Ectodermal cell (in vitro differentiated cells): ENCODE measurements around the gene FBXL19. TPM values are rescaled to one million over a fixed set of nuclear protein-coding genes. Genes with fewer than 3 reads are reported as not detected.

ENCODE experiments used
- H3K27ac ChIP-seq: 2 replicates; pipeline ENCODE4 v1.7.0; 2013; ENCODE audit warnings: mild to moderate bottlenecking, low read depth, low read length; ENCODE audit not compliant: insufficient read depth, poor library complexity, severe bottlenecking
- H3K27me3 ChIP-seq: 2 replicates; pipeline ENCODE4 v1.7.0; 2013; ENCODE audit warnings: mild to moderate bottlenecking, low read length; ENCODE audit not compliant: insufficient read depth, control insufficient read depth, poor library complexity, severe bottlenecking
- H3K36me3 ChIP-seq: one replicate; pipeline ENCODE4 v1.7.0; 2013; ENCODE audit warnings: low read length; ENCODE audit not compliant: control insufficient read depth, insufficient read depth
- H3K4me1 ChIP-seq: one replicate; pipeline ENCODE4 v1.7.0; 2013; ENCODE audit warnings: low read length; ENCODE audit not compliant: control insufficient read depth, insufficient read depth
- H3K4me3 ChIP-seq: 2 replicates; pipeline ENCODE4 v1.7.0; 2013; ENCODE audit warnings: low read depth, low read length, control low read depth; ENCODE audit not compliant: insufficient read depth
- H3K9me3 ChIP-seq: 2 replicates; pipeline ENCODE4 v1.7.0; 2013; ENCODE audit warnings: mild to moderate bottlenecking, low read length, moderate library complexity; ENCODE audit not compliant: control insufficient read depth
- WGBS, 2 experiments: methylation state at CpG; one replicate each; pipeline ENCODE4 v1.1.7; 2013; ENCODE audit warnings: missing lambda C conversion rate in 2 of 2; 5-methylcytosine and 5-hydroxymethylcytosine counted together
- polyA plus RNA-seq, 4 experiments: library from polyadenylated mRNA; stranded (reverse); fragments of 50-300 nt; gene quantifications; one replicate each; pipeline ENCODE4 v1.2.3, GENCODE V29; 2013

FBXL19 gene
- polyA plus RNA-seq (2013, experiment 1 of 4) = 80.8 TPM
- polyA plus RNA-seq (2013, experiment 2 of 4) = 83.7 TPM
- 56.7 TPM for polyA plus RNA-seq (2013, experiment 3 of 4)
- polyA plus RNA-seq (2013, experiment 4 of 4) = 60.5 TPM

DNA sequence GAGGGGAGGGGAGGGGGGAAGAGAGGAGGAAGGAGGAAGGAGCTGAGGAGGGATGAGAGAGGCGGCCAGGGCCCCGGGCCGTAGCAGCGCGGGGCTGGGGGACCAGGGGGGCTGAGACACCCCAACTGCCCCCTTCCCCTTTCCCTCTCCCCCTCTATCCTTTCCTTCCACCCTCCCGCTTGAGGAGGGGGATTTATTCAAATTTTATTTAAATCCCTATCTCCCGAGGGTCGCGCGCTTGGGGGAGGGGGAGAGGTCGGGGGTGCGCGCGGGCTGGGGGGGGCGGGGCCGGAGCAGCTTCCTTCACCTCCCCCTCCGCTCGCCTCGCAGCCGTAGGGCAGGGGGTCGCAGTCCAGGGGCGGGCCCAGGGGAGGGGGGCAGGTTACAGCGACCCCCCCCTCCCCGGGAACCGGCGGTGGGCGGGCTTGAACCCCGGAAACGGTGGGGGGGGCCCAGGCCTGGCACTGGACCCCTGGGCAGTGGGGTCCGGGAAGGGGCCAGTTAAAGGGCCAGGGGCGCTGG is at the start of gene FBXL19:
TSS of gene FBXL19 (plus strand) at position 19 of the 522 bp plus-strand sequence. CDS start 2,183 bp downstream, outside the sequence.
- WGBS, 2 experiments = 0% methylated on average over 15 to 24 of the region's 31 CpGs
- Histone ChIP-seq H3K27me3 (no peaks in the 10 kb centered on the region), H3K27ac (peak within 1 kb of the TSS; percentile 99), H3K4me1 (peaks cover 10% of the 10 kb centered on the region), H3K9me3 (no peaks in the 10 kb centered on the region), H3K4me3 (peak within 1 kb of the TSS; percentile 88), H3K36me3 (peaks cover 12% of the 10 kb centered on the region)

GRCh38 chr16:30874244-30874820 is 49.0 kb upstream of the FBXL19 start:
- H3K9me3 ChIP-seq = no peaks in the 10 kb centered on the region
- peaks cover 8% of the 10 kb centered on the region for H3K4me1 ChIP-seq
- peak overlapping the region; percentile 81 for H3K27ac ChIP-seq
- no peaks in the 10 kb centered on the region for H3K27me3 ChIP-seq
- peak overlapping the region; percentile 81 for H3K4me3 ChIP-seq
- H3K36me3 ChIP-seq = no peaks in the 10 kb centered on the region
- WGBS, 2 experiments = 31 to 33% methylated on average over 23 of the region's 23 CpGs

DNA sequence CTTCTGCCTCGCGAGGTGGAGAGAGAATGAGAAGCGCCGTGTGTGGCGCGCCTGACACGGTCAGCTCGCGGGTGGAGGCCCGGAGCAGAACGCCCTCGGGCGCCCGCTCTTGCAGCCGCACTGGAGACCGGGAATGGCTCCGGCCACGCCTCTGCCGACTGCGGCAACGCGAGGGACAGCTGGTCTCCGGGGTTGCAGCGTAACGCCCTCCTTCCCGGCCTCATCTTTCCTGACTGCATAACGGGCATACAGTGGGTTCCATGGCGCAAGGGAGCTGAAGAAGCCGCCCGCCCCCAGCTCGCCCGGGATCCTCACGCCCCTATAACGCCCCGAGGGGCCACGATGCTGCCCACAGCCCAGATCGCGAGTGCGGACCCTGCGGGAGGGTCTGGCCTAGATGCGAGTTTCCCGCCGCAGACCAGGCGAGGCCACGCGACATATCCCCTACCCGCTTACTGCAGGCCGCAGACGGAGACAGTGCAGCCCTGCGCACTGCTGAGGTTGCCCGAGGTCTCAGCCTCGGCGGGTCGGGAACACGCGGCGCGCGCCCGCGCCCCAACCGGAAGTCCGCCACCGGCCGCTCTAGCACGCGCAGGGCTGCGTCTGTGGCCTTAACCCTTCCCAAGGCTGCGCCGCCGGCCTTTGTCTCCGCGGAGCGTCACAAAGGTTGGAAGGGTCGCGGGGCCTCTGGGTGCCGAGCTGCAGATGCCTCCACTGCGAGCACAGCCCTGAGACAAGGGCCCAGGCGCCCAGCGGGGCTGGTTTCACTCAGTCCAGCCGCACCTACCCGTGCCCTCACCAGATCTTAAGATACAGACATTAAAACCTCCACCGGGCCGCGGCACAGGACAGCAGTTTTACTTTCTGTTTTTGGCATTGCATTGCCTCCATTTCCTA is 48.3 kb upstream of the FBXL19 start:
- Histone ChIP-seq H3K27ac (peak overlapping the region; percentile 81), H3K27me3 (no peaks in the 10 kb centered on the region), H3K36me3 (no peaks in the 10 kb centered on the region), H3K4me3 (peak overlapping the region; percentile 81), H3K9me3 (no peaks in the 10 kb centered on the region), H3K4me1 (peaks cover 8% of the 10 kb centered on the region)
- WGBS, 2 experiments = 0 to 1% methylated on average over 85 of the region's 85 CpGs

GRCh38 chr16:30875871-30876801 is 47.2 kb upstream of the FBXL19 start:
- no peaks in the 10 kb centered on the region for H3K9me3 ChIP-seq
- H3K4me3 ChIP-seq = peak overlapping the region; percentile 81
- peaks cover 8% of the 10 kb centered on the region for H3K4me1 ChIP-seq
- WGBS, 2 experiments = 29 to 34% methylated on average over 12 of the region's 12 CpGs
- peak overlapping the region; percentile 81 for H3K27ac ChIP-seq
- H3K36me3 ChIP-seq = no peaks in the 10 kb centered on the region
- H3K27me3 ChIP-seq = no peaks in the 10 kb centered on the region

DNA sequence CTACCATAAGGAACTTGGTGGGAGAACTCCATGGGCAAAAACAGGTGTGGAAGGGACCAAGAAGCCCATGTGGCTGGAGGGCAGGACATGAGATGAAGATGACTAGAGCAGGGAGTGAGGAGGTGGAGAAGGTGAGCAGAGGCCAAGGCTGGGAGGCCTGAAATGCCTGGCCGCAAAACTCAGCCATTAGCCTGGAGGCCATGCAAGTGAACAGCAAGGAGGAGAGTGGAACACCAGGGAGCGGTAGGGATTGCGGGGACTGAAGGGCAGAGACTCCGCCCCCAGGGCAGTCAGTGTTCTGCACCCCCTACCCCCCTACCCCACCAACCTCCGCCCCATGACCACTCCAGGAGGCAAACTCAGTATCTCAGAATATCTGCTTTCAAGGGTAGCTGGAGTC is 46.5 kb upstream of the FBXL19 start:
- H3K36me3 ChIP-seq = no peaks in the 10 kb centered on the region
- H3K27ac ChIP-seq = no peak overlapping the region
- H3K4me1 ChIP-seq = peaks cover 8% of the 10 kb centered on the region
- no peaks in the 10 kb centered on the region for H3K9me3 ChIP-seq
- peak overlapping the region; percentile 81 for H3K4me3 ChIP-seq
- no peaks in the 10 kb centered on the region for H3K27me3 ChIP-seq
- 58 to 73% methylated on average over 4 to 5 of the region's 5 CpGs for WGBS, 2 experiments

- WGBS, 2 experiments = 86 to 92% methylated on average over 4 of the region's 4 CpGs
- Histone ChIP-seq H3K9me3 (no peaks in the 10 kb centered on the region), H3K27me3 (no peaks in the 10 kb centered on the region), H3K27ac (no peak overlapping the region), H3K36me3 (peaks cover 3% of the 10 kb centered on the region), H3K4me1 (no peaks in the 10 kb centered on the region), H3K4me3 (no peak overlapping the region)
Measured at GRCh38 chr16:30882429-30883310, 40.7 kb upstream of the FBXL19 start.

- Histone ChIP-seq H3K4me3 (no peak overlapping the region), H3K9me3 (no peaks in the 10 kb centered on the region), H3K27me3 (no peaks in the 10 kb centered on the region), H3K27ac (no peak overlapping the region), H3K36me3 (peaks cover 9% of the 10 kb centered on the region), H3K4me1 (no peaks in the 10 kb centered on the region)
- 93 to 94% methylated on average over 3 of the region's 3 CpGs for WGBS, 2 experiments
Measured at GRCh38 chr16:30884760-30885159, 38.6 kb upstream of the FBXL19 start.

DNA sequence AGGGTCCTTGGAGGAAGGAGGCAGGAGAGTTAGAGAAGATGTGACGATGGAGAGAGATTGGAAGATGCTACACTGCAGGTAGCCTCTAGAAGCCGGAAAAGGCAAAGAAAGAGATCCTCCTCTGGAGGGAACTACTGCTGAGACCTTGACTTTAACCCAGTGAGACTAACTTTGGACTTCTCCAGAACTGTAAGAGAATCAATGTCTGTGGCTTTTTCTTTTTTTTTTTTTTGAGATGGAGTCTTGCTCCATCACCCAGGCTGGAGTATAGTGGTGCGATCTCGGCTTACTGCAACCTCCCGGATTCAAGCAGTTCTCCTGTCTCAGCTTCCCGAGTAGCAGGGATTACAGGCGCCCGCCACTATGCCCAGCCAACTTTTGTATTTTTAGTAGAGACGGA is 38.2 kb upstream of the FBXL19 start:
- Histone ChIP-seq H3K36me3 (peaks cover 9% of the 10 kb centered on the region), H3K4me3 (no peak overlapping the region)

DNA sequence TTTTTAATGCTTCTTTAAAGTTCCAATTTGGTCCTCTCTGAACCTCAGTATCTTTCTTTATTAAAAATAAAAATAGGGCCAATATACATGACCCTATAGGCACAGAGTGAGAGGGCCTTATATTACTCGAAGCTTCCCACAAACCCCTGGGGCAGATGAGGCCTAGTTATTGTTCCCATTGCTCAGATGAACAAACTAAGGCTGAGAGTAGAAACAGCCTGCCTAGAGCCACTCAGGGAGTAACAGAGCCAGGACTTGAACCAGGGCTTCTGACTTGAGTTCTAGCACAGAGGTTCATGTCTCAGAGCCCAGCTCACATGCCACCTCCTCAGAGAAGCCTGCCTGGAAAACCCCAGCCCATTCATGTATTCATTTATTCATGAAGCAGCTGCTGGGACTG is 37.2 kb upstream of the FBXL19 start:
- no peaks in the 10 kb centered on the region for H3K9me3 ChIP-seq
- no peak overlapping the region for H3K4me3 ChIP-seq
- no peaks in the 10 kb centered on the region for H3K27me3 ChIP-seq
- H3K27ac ChIP-seq = no peak overlapping the region
- H3K4me1 ChIP-seq = no peaks in the 10 kb centered on the region
- 88 to 92% methylated on average over 1 of the region's 1 CpG for WGBS, 2 experiments
- peaks cover 9% of the 10 kb centered on the region for H3K36me3 ChIP-seq

More for the DNA sequence above, 38.2 kb upstream of the FBXL19 start:
- 95 to 96% methylated on average over 9 of the region's 9 CpGs for WGBS, 2 experiments
- Histone ChIP-seq H3K27me3 (no peaks in the 10 kb centered on the region), H3K9me3 (no peaks in the 10 kb centered on the region), H3K27ac (no peak overlapping the region), H3K4me1 (no peaks in the 10 kb centered on the region)
